HG03354 (cell line): ENCODE data around the gene POLH.
"Not testable (repeated sequence)": the region's sequence is repeated elsewhere in the genome, so short reads cannot be mapped to it uniquely, and the experiment has no call there.

Experiments used
- ATAC-seq: cut with Tn5 transposase; IDR thresholded peaks from one replicate; pipeline ENCODE4 v1.9.1; 2021; ENCODE audit warnings: mild to moderate bottlenecking; ENCODE audit not compliant: unreplicated experiment, poor library complexity, severe bottlenecking

POLH gene

GRCh38 chr6:43629104-43629504 lies 53.1 kb downstream of the POLH start, which contains the start of gene GTPBP2:
Gene GTPBP2, minus strand, starts transcription at chr6:43629264. Its CDS starts 102 bp downstream, at chr6:43629162.
- ATAC-seq: peak; percentile 86

- peak; percentile 70 for ATAC-seq
These were observed 53.7 kb downstream of the POLH start for GRCh38 chr6:43629505-43630300.

- no peak for ATAC-seq
These were observed 55.1 kb downstream of the POLH start for GRCh38 chr6:43630980-43631619.

- ATAC-seq: not testable (repeated sequence)
These were observed 57.0 kb downstream of the POLH start for GRCh38 chr6:43633002-43633401.

- no peak for ATAC-seq
These were observed 58.8 kb downstream of the POLH start for GRCh38 chr6:43634702-43635303.

GRCh38 chr6:43635387-43636307 lies 59.7 kb downstream of the POLH start, which contains the start of gene MAD2L1BP:
Gene MAD2L1BP, plus strand, starts transcription at chr6:43635840. Its CDS starts 36 bp downstream, at chr6:43635876.
- peak; percentile 82 for ATAC-seq

GRCh38 chr6:43636308-43636659 lies 60.3 kb downstream of the POLH start:
- ATAC-seq: peak; percentile 21

GRCh38 chr6:43639984-43640800 lies 64.2 kb downstream of the POLH start:
- ATAC-seq: no peak

- peak; percentile 53 for ATAC-seq
These were observed 69.1 kb downstream of the POLH start, which contains the start of gene RSPH9 for GRCh38 chr6:43644940-43645612. Gene RSPH9, plus strand, starts transcription at chr6:43645036. Its CDS starts 63 bp downstream, at chr6:43645099.

- no peak for ATAC-seq
These were observed 69.6 kb downstream of the POLH start for GRCh38 chr6:43645613-43645964.

- ATAC-seq: no peak
These were observed 71.6 kb downstream of the POLH start for GRCh38 chr6:43647613-43648012.

- ATAC-seq: no peak
These were observed 72.3 kb downstream of the POLH start for GRCh38 chr6:43648248-43648647.

- not testable (repeated sequence) for ATAC-seq
These were observed 76.8 kb downstream of the POLH start for GRCh38 chr6:43652822-43653221.

- ATAC-seq: no peak
These were observed 81.3 kb downstream of the POLH start for GRCh38 chr6:43657221-43657802.

GRCh38 chr6:43658161-43658560 lies 82.2 kb downstream of the POLH start:
- no peak for ATAC-seq

- not testable (repeated sequence) for ATAC-seq
These were observed 87.0 kb downstream of the POLH start for GRCh38 chr6:43662948-43663347.
